Upper lobe of left lung (tissue), 6 donors: Measurements from ENCODE around the gene CNOT10. TPM values are rescaled to one million over a fixed set of nuclear protein-coding genes. Genes with fewer than 3 reads are reported as not detected.
"Not testable (repeated sequence)": the region's sequence is repeated elsewhere in the genome, so short reads cannot be mapped to it uniquely, and the experiment has no call there.

ENCODE experiments used
- ATAC-seq, 2 donors: fragments of 200-7000 bp; cut with Tn5 transposase; one replicate each; pipeline ENCODE4 v1.9.1; 2022; ENCODE audit warnings: mild to moderate bottlenecking in 2 of 2, moderate library complexity in 2 of 2; ENCODE audit not compliant: low FRiP score in 2 of 2
- DNase-seq, 2 donors: peaks; one replicate each; pipeline ENCODE4 v3.0.0-alpha.2; 2019 to 2020
- H3K27ac ChIP-seq, 4 donors: fragments of 200-600 bp; sonication (generic); one replicate each; pipeline ENCODE4 v1.5.1; 2016 to 2019
- H3K27me3 ChIP-seq, 4 donors: fragments of 200-600 bp; sonication (generic); one replicate each; pipeline ENCODE4 v1.5.1; 2017 to 2019
- H3K36me3 ChIP-seq, 4 donors: fragments of 200-600 bp; sonication (generic); one replicate each; pipeline ENCODE4 v1.5.1; 2016 to 2019
- H3K4me1 ChIP-seq, 4 donors: fragments of 200-600 bp; sonication (generic); one replicate each; pipeline ENCODE4 v1.5.1; 2018 to 2019
- H3K4me3 ChIP-seq, 4 donors: fragments of 200-600 bp; sonication (generic); one replicate each; pipeline ENCODE4 v1.5.1; 2017 to 2019; ENCODE audit warnings: mild to moderate bottlenecking in 2 of 4, moderate library complexity in 1 of 4
- H3K9me3 ChIP-seq, 4 donors: fragments of 200-600 bp; sonication (generic); one replicate each; pipeline ENCODE4 v1.5.1; 2018 to 2019
- EP300 ChIP-seq, 4 donors: sonication (generic); formaldehyde crosslinking; IDR thresholded peaks; one replicate each; pipeline ENCODE4 v1.5.1; 2017; ENCODE audit warnings: antibody characterized with exemption in 4 of 4, control low read depth in 2 of 4
- POLR2A ChIP-seq, 4 donors: fragments of 450-650 bp; IDR thresholded peaks; one replicate each; pipeline ENCODE4 v1.5.1; 2016 to 2017; ENCODE audit warnings: antibody characterized with exemption in 4 of 4, mild to moderate bottlenecking in 2 of 4
- POLR2AphosphoS5 ChIP-seq, 2 donors: sonication (generic); formaldehyde crosslinking; IDR thresholded peaks; one replicate each; pipeline ENCODE4 v1.5.1; 2017; ENCODE audit warnings: antibody characterized with exemption in 2 of 2
- WGBS, 2 donors: methylation state at CpG; one replicate each; pipeline ENCODE4 v1.1.5; 2017 to 2018; 5-methylcytosine and 5-hydroxymethylcytosine counted together
- total RNA-seq, 6 donors: library from RNA; depleted of rRNA in 4 of 6; stranded (reverse); fragments of >200 nt in 4 of 6; gene quantifications; one replicate each; pipeline versions ENCODE4 v1.1.0 to v1.2.1, GENCODE V29; 2016 to 2021
- TF ChIP-seq, protein P1 (sequence below), 6 experiments: fragments of 450-650 bp in 4 of 6; fragments of 200-600 bp in 2 of 6; sonication (generic) in 2 of 6; IDR thresholded peaks; one replicate each; pipeline ENCODE4 v1.5.1; 2016 to 2019; ENCODE audit warnings: antibody characterized with exemption in 6 of 6
- donor health status: DM: no; HTN: no; CAD: no; lungs with moderate emphysema.
- donor health status: DM: no; HTN: yes; CAD: no; lungs with severe emphysema.

Gene CNOT10
- total RNA-seq, 6 donors from 2014 or later: 19.1 to 47.1 (median 29.6) TPM

DNA sequence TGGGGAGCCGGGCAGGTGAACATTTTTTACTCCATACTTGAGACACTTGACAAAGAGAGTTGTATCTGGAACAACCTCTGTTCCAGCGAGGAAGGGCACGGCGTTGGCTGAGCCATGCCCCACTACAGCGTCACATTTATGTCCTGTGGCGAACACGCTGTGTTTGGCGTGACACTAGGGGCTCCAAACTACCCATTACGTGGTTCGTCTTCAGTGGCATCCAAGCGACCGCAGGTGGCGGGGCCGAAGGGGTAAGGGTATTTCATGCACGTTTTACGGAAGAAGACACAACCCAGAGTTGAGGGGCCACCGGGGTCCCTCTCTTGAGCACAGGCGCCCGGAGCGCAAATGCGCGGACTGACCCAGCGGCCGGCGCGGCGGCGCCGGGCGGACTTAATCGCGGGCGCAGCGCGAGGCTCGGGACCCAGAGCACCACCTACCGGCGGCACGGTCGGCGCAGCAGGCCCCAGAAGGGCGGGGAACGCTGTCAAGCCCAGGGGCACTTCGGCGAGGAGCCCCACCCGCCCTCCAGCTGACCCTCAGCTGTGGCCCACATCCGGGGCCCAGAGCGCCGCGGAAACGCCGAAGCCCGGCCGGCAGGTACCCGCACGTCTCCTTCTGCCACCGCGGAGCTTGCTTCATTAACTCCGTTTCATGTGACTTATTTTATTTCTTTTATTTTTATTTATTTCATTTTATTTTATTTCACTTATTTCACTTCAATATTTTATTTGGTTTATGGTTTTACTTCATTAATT is 96.4 kb downstream of the CNOT10 start:
- TF ChIP-seq POLR2AphosphoS5 (IDR thresholded peaks at IDR 0.05) (no peak), EP300 (IDR thresholded peaks at IDR 0.05) (peak in 1 of 4 donors; percentile 12), POLR2A (IDR thresholded peaks at IDR 0.05) (peak in 2 of 4 donors; percentile 42 to 57)
- TF ChIP-seq, protein P1, sequence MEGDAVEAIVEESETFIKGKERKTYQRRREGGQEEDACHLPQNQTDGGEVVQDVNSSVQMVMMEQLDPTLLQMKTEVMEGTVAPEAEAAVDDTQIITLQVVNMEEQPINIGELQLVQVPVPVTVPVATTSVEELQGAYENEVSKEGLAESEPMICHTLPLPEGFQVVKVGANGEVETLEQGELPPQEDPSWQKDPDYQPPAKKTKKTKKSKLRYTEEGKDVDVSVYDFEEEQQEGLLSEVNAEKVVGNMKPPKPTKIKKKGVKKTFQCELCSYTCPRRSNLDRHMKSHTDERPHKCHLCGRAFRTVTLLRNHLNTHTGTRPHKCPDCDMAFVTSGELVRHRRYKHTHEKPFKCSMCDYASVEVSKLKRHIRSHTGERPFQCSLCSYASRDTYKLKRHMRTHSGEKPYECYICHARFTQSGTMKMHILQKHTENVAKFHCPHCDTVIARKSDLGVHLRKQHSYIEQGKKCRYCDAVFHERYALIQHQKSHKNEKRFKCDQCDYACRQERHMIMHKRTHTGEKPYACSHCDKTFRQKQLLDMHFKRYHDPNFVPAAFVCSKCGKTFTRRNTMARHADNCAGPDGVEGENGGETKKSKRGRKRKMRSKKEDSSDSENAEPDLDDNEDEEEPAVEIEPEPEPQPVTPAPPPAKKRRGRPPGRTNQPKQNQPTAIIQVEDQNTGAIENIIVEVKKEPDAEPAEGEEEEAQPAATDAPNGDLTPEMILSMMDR (IDR thresholded peaks at IDR 0.05): peak; percentile 70 to 87 (median 76)
- ATAC-seq (peak; percentile 93 to 96), DNase-seq (peak; percentile 88 to 97)
- WGBS, 2 donors: 2% methylated on average over 32 to 44 of the region's 59 CpGs
- no peaks in the 10 kb centered on the region for H3K27me3 ChIP-seq
- peaks cover 7 to 17% (median 8%) of the 10 kb centered on the region in 4 donors for H3K4me1 ChIP-seq
- peak overlapping the region; percentile 45 to 63 (median 58) for H3K4me3 ChIP-seq
- no peaks in the 10 kb centered on the region for H3K9me3 ChIP-seq
- no peaks in the 10 kb centered on the region for H3K36me3 ChIP-seq
- H3K27ac ChIP-seq: peak overlapping the region; percentile 55 to 72 (median 68)

DNA sequence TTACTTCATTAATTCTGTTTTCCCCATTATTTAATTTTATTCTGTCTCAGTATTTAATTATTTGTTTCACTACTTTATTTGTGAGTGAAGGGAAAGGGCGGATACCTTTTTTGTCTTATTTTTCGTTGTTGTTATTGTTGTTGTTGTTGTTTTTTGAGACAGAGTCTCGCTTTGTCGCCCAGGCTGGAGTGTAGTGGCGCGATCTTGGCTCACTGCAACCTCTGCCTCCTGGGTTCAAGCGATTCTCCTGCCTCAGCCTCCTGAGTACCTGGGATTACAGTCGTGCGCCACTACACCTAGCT is 96.9 kb downstream of the CNOT10 start:
- not testable (repeated sequence) for H3K27ac ChIP-seq, ATAC-seq, DNase-seq, H3K9me3 ChIP-seq, H3K36me3 ChIP-seq, H3K27me3 ChIP-seq
- H3K4me1 ChIP-seq: peaks cover 7 to 17% (median 8%) of the 10 kb centered on the region in 4 donors
- WGBS, 2 donors: 91 to 94% methylated on average over 9 of the region's 9 CpGs
- peak overlapping the region in 1 of 4 donors; percentile 63 for H3K4me3 ChIP-seq

GRCh38 chr3:32782407-32782806 is 97.4 kb downstream of the CNOT10 start:
- Histone ChIP-seq H3K9me3 (no peaks in the 10 kb centered on the region), H3K4me3 (no peak overlapping the region), H3K4me1 (peaks cover 7 to 17% (median 8%) of the 10 kb centered on the region in 4 donors), H3K27ac (no peak overlapping the region), H3K27me3 (no peaks in the 10 kb centered on the region), H3K36me3 (no peaks in the 10 kb centered on the region)
- ATAC-seq: no peak
- DNase-seq: no peak
- 94 to 98% methylated on average over 3 of the region's 3 CpGs for WGBS, 2 donors
- TF ChIP-seq, protein P1 (IDR thresholded peaks at IDR 0.05): no peak
- TF ChIP-seq POLR2AphosphoS5 (IDR thresholded peaks at IDR 0.05) (no peak), EP300 (IDR thresholded peaks at IDR 0.05) (no peak), POLR2A (IDR thresholded peaks at IDR 0.05) (no peak)

- 61 to 71% methylated on average over 3 of the region's 3 CpGs for WGBS, 2 donors
- H3K4me3 ChIP-seq: no peak overlapping the region
- TF ChIP-seq POLR2A (IDR thresholded peaks at IDR 0.05) (no peak), EP300 (IDR thresholded peaks at IDR 0.05) (no peak), POLR2AphosphoS5 (IDR thresholded peaks at IDR 0.05) (no peak)
- TF ChIP-seq, protein P1 (IDR thresholded peaks at IDR 0.05): no peak
- no peaks in the 10 kb centered on the region for H3K36me3 ChIP-seq
- no peak overlapping the region for H3K27ac ChIP-seq
- ATAC-seq: no peak
- no peak for DNase-seq
- H3K4me1 ChIP-seq: peaks cover 0 to 16% (median 0%) of the 10 kb centered on the region in 4 donors
- no peaks in the 10 kb centered on the region for H3K27me3 ChIP-seq
- no peaks in the 10 kb centered on the region for H3K9me3 ChIP-seq
Observed at GRCh38 chr3:32791833-32792232, 106.8 kb downstream of the CNOT10 start.

DNA sequence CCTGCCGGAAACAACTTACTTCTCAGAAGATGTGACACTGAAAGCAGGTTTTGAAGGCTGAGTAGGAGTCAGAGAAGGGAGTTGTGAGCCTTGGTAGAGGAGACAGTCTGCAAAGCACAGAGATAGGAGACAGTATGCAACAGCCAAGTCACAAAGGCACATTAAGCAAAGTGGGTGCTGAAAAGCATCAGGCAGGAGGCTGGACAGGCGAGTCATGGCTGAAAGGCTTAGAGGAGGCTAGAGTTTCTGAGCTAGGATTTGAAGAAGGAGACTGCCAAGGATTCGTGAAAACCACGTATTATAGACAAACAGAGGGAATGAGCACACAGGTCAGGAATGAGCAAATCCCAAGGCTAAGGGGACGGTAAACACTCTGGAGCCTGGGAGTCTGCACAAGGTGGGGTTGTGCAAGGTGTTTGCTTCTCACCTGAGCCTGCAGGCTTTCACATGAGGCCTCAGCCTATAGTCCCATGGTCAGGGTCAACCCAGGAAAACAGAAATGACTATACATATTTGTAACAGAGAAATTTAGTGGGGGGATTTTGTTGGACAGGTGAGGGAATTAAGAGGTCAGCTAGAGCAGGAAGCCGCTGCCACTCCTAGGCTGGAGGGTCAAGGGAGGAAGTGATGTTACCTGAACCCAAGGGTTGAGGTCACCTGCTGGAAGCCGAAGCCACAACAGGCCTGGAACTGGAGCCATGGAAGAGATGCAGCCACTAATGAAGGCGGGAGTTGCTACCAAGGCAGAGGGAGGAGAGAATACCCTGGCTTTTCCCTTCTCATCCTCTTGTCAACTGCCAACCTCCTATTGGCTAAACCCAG is 109.7 kb downstream of the CNOT10 start:
- peak in 1 of 2 donors; percentile 87 for DNase-seq
- Histone ChIP-seq H3K9me3 (no peaks in the 10 kb centered on the region), H3K4me1 (peaks cover 0 to 16% (median 0%) of the 10 kb centered on the region in 4 donors), H3K27me3 (no peaks in the 10 kb centered on the region), H3K27ac (peak overlapping the region; percentile 49 to 82 (median 66)), H3K4me3 (no peak overlapping the region), H3K36me3 (no peaks in the 10 kb centered on the region)
- TF ChIP-seq POLR2AphosphoS5 (IDR thresholded peaks at IDR 0.05) (peak in 1 of 2 donors; percentile 15), EP300 (IDR thresholded peaks at IDR 0.05) (peak in 1 of 4 donors; percentile 85)
- TF ChIP-seq, protein P1 (IDR thresholded peaks at IDR 0.05): no peak
- 61 to 65% methylated on average over 8 of the region's 8 CpGs for WGBS, 2 donors
- peak; percentile 70 to 95 for ATAC-seq

GRCh38 chr3:32796384-32796950 is 111.5 kb downstream of the CNOT10 start:
- not testable (repeated sequence) for H3K27me3 ChIP-seq, H3K36me3 ChIP-seq, H3K27ac ChIP-seq, ATAC-seq, H3K9me3 ChIP-seq, DNase-seq, H3K4me3 ChIP-seq
- 88 to 95% methylated on average over 11 of the region's 11 CpGs for WGBS, 2 donors
- H3K4me1 ChIP-seq: peaks cover 0 to 16% (median 0%) of the 10 kb centered on the region in 4 donors
